Measurements from ENCODE around the gene FBXO10.
"Not testable (repeated sequence)": the region's sequence is repeated elsewhere in the genome, so short reads cannot be mapped to it uniquely, and the experiment has no call there.

The FBXO10 gene

GRCh38 chr9:37511016-37512010 is 64.9 kb downstream of the FBXO10 start:
- DNase-seq (ENCODE audit: low spot score), result peak; percentile 64

GRCh38 chr9:37510053-37510452 is 66.1 kb downstream of the FBXO10 start:
- not testable (repeated sequence) for DNase-seq (ENCODE audit: low spot score)

- DNase-seq (ENCODE audit: low spot score), result no peak
Observed at GRCh38 chr9:37509536-37509935, 66.6 kb downstream of the FBXO10 start.

- DNase-seq (ENCODE audit: low spot score), result no peak
Observed at GRCh38 chr9:37508834-37509206, 67.4 kb downstream of the FBXO10 start.

- DNase-seq (ENCODE audit: low spot score), result no peak
Observed at GRCh38 chr9:37508135-37508833, 67.9 kb downstream of the FBXO10 start.

- DNase-seq (ENCODE audit: low spot score), result no peak
Observed at GRCh38 chr9:37507566-37508134, 68.5 kb downstream of the FBXO10 start.

- DNase-seq (ENCODE audit: low spot score), result no peak
Observed at GRCh38 chr9:37504605-37505004, 71.6 kb downstream of the FBXO10 start.

GRCh38 chr9:37503736-37504135 is 72.4 kb downstream of the FBXO10 start:
- no peak for DNase-seq (ENCODE audit: low spot score)

GRCh38 chr9:37501957-37502596 is 74.1 kb downstream of the FBXO10 start:
- DNase-seq (ENCODE audit: low spot score), result no peak

- no peak for DNase-seq (ENCODE audit: low spot score)
Observed at GRCh38 chr9:37499297-37499696, 76.9 kb downstream of the FBXO10 start.

GRCh38 chr9:37498457-37498856 is 77.7 kb downstream of the FBXO10 start:
- DNase-seq (ENCODE audit: low spot score), result no peak

GRCh38 chr9:37497320-37497719 is 78.9 kb downstream of the FBXO10 start:
- DNase-seq (ENCODE audit: low spot score), result no peak

- no peak for DNase-seq (ENCODE audit: low spot score)
Observed at GRCh38 chr9:37496020-37496419, 80.2 kb downstream of the FBXO10 start.

- DNase-seq (ENCODE audit: low spot score), result no peak
Observed at GRCh38 chr9:37495571-37495970, 80.6 kb downstream of the FBXO10 start.

GRCh38 chr9:37491939-37492338 is 84.2 kb downstream of the FBXO10 start:
- DNase-seq (ENCODE audit: low spot score), result no peak

GRCh38 chr9:37486616-37487548 is 89.3 kb downstream of the FBXO10 start:
- no peak for DNase-seq (ENCODE audit: low spot score)

GRCh38 chr9:37486256-37486615 is 89.9 kb downstream of the FBXO10 start:
- no peak for DNase-seq (ENCODE audit: low spot score)

- DNase-seq (ENCODE audit: low spot score), result peak; percentile 98
Observed at GRCh38 chr9:37485389-37486255, 90.6 kb downstream of the FBXO10 start, which contains the start of gene POLR1E. Gene POLR1E (plus strand): TSS chr9:37485948. CDS start chr9:37486048, 100 bp downstream.

- peak; percentile 56 for DNase-seq (ENCODE audit: low spot score)
Observed at GRCh38 chr9:37480759-37481158, 95.4 kb downstream of the FBXO10 start.

- not testable (repeated sequence) for DNase-seq (ENCODE audit: low spot score)
Observed at GRCh38 chr9:37477987-37478619, 98.1 kb downstream of the FBXO10 start.
